HCT116 (cell line): ENCODE data around the gene IL17RD. TPM values are rescaled to one million over a fixed set of nuclear protein-coding genes. Genes with fewer than 3 reads are reported as not detected.
A peak's percentile ranks its signal among the peaks of the same experiment; 100 is the strongest.

Experiments
- ATAC-seq: fragments of 200-7000 bp; cut with Tn5 transposase; 2 replicates; pipeline ENCODE4 v1.9.1; 2020; ENCODE audit warnings: mild to moderate bottlenecking, moderate library complexity
- BruUV-seq: library from RNA; stranded (reverse); fragments of 400-500 nt; replicated peaks from 2 replicates; lab custom pipeline; 2021; lab: Mats Ljungman, UMichigan
- CTCF ChIA-PET: fragments of 300-600 bp; sonication (Branson Sonifier 250); formaldehyde crosslinking; loops from one replicate; lab custom pipeline; 2021; ENCODE audit warnings: antibody characterized with exemption; lab: Charles Lee
- POLR2A ChIA-PET: fragments of 300-600, 350-600 bp; sonication (Branson Sonifier 250); formaldehyde crosslinking; loops from one replicate; lab custom pipeline; 2021; ENCODE audit warnings: antibody characterized with exemption; lab: Charles Lee
- RAD21 ChIA-PET, 2 experiments: fragments of 300-600 bp; sonication (Branson Sonifier 250); formaldehyde crosslinking; loops; one replicate each; lab custom pipeline; 2023; ENCODE audit warnings: low total read pairs in 2 of 2; ENCODE audit not compliant: uncharacterized antibody in 2 of 2, unreplicated experiment in 2 of 2, low non-redundant PET in 1 of 2; lab: Charles Lee
- DNase-seq: peaks from one replicate; pipeline ENCODE4 v3.0.0-alpha.2; 2010; ENCODE audit warnings: low read depth, low spot score
- H2AFZ ChIP-seq: fragments of 200-600 bp; shearing (Covaris generic), sonication (generic); 2 replicates; pipeline ENCODE4 v1.6.1; 2017; ENCODE audit warnings: low read depth, mixed run types, mixed read lengths, antibody characterized with exemption, low read length; ENCODE audit not compliant: poor library complexity, severe bottlenecking
- H3K27ac ChIP-seq: 2 replicates; pipeline ENCODE4 v1.5.1; 2012; ENCODE audit warnings: low read depth, low read length
- H3K27me3 ChIP-seq: fragments of 200-600 bp; sonication (generic); 2 replicates; pipeline ENCODE4 v1.6.1; 2016; ENCODE audit warnings: mixed run types, low read length, mixed read lengths; ENCODE audit not compliant: insufficient read depth
- H3K36me3 ChIP-seq, 2 experiments: fragments of 200-500 bp in 1 of 2; fragments of 200-600 bp in 1 of 2; sonication (Bioruptor generic) in 1 of 2; sonication (generic) in 1 of 2; 2 replicates each; pipeline versions ENCODE4 v1.5.1 to v1.6.1; 2014 to 2016; ENCODE audit warnings: low read length in 2 of 2, inconsistent platforms in 1 of 2, mixed read lengths in 1 of 2, mixed run types in 1 of 2; ENCODE audit not compliant: insufficient read depth in 2 of 2, control insufficient read depth in 1 of 2
- H3K4me1 ChIP-seq, 2 experiments: fragments of 200-600 bp in 1 of 2; sonication (generic) in 1 of 2; 2 replicates each; pipeline versions ENCODE4 v1.5.1 to v1.6.1; 2012 to 2017; ENCODE audit warnings: low read length in 2 of 2, inconsistent platforms in 1 of 2, mild to moderate bottlenecking in 1 of 2, mixed read lengths in 1 of 2, mixed run types in 1 of 2, moderate library complexity in 1 of 2; ENCODE audit not compliant: insufficient read depth in 2 of 2, control insufficient read depth in 1 of 2
- H3K4me2 ChIP-seq: fragments of 200-600 bp; sonication (generic); 2 replicates; pipeline ENCODE4 v1.6.1; 2017; ENCODE audit warnings: mixed run types, low read length, mixed read lengths
- H3K4me3 ChIP-seq, 2 experiments: fragments of 200-600 bp in 1 of 2; sonication (generic) in 1 of 2; replicated peaks in 1 of 2; 2 replicates each; pipeline ENCODE4 v1.5.1; 2011 to 2016; ENCODE audit warnings: low read length in 2 of 2, control low read depth in 1 of 2, low read depth in 1 of 2, mild to moderate bottlenecking in 1 of 2, mixed read lengths in 1 of 2, mixed run types in 1 of 2
- H3K79me2 ChIP-seq: fragments of 200-600 bp; sonication (generic); 2 replicates; pipeline ENCODE4 v1.6.1; 2017; ENCODE audit warnings: mild to moderate bottlenecking, mixed run types, low read length, moderate library complexity, mixed read lengths; ENCODE audit not compliant: insufficient read depth
- H3K9ac ChIP-seq: fragments of 200-600 bp; sonication (generic); 2 replicates; pipeline ENCODE4 v1.6.1; 2016; ENCODE audit warnings: low read length, mixed read lengths
- H3K9me2 ChIP-seq: fragments of 200-600 bp; sonication (generic), shearing (Covaris generic); 2 replicates; pipeline ENCODE4 v1.6.1; 2017; ENCODE audit warnings: mixed run types, mild to moderate bottlenecking, moderate library complexity; ENCODE audit not compliant: insufficient read depth
- H3K9me3 ChIP-seq, 2 experiments: fragments of 200-500 bp in 1 of 2; fragments of 200-600 bp in 1 of 2; sonication (Bioruptor generic) in 1 of 2; sonication (generic) in 1 of 2; 2 replicates each; pipeline ENCODE4 v1.6.1; 2014 to 2017; ENCODE audit warnings: low read length in 2 of 2, mixed read lengths in 2 of 2, inconsistent platforms in 1 of 2, low read depth in 1 of 2, mild to moderate bottlenecking in 1 of 2, mixed run types in 1 of 2, moderate library complexity in 1 of 2; ENCODE audit not compliant: control insufficient read depth in 1 of 2, insufficient read depth in 1 of 2
- H4K20me1 ChIP-seq: fragments of 200-600 bp; sonication (generic), shearing (Covaris generic); 2 replicates; pipeline ENCODE4 v1.6.1; 2017; ENCODE audit warnings: mixed run types, mild to moderate bottlenecking, moderate library complexity; ENCODE audit not compliant: insufficient read depth
- EZH2 ChIP-seq: fragments of 200-600 bp; sonication (generic); IDR thresholded peaks from 2 replicates; pipeline ENCODE4 v1.6.1; 2017; ENCODE audit warnings: antibody characterized with exemption, mixed run types
- FOSL1 ChIP-seq: IDR thresholded peaks from 2 replicates; pipeline ENCODE4 v1.6.1; 2012; ENCODE audit warnings: low read depth
- POLR2A ChIP-seq: IDR thresholded peaks from 2 replicates; pipeline ENCODE4 v1.7.0; 2011; ENCODE audit warnings: borderline replicate concordance; ENCODE audit not compliant: insufficient read depth, insufficient read length; ENCODE audit errors: extremely low read depth
- RAD21 ChIP-seq: IDR thresholded peaks from 2 replicates; pipeline ENCODE4 v1.6.1; 2012; ENCODE audit warnings: low read depth, mild to moderate bottlenecking
- SIN3A ChIP-seq: IDR thresholded peaks from 2 replicates; pipeline ENCODE4 v1.6.1; 2012; ENCODE audit warnings: low read depth
- ZFX ChIP-seq: fragments of 450-650 bp; IDR thresholded peaks from 2 replicates; pipeline ENCODE4 v1.6.1; 2017
- intact Hi-C: fragments of 100-400 bp; cut with micrococcal nuclease; formaldehyde crosslinking; loops from 2 replicates; pipeline ENCODE4 v1.10.0; 2022
- total RNA-seq: library from RNA; stranded (reverse); gene quantifications from one replicate; pipeline ENCODE4 v1.2.1, GENCODE V29; 2021; ENCODE audit not compliant: unreplicated experiment
- TF ChIP-seq, protein P1 (sequence below): IDR thresholded peaks from 2 replicates; pipeline ENCODE4 v1.6.1; 2011; ENCODE audit warnings: mild to moderate bottlenecking, low read length, moderate library complexity; ENCODE audit not compliant: insufficient replicate concordance; ENCODE audit errors: extremely low read depth
- TF ChIP-seq, protein P2 (sequence below), 3 experiments: fragments of 200-600 bp in 1 of 3; sonication (generic) in 1 of 3; IDR thresholded peaks in 2 of 3; conservative IDR thresholded peaks in 1 of 3; 2 replicates each; pipeline ENCODE4 v1.5.1; 2012 to 2017; ENCODE audit warnings: low read depth in 2 of 3, low read length in 2 of 3, antibody characterized with exemption in 1 of 3, borderline replicate concordance in 1 of 3, control low read depth in 1 of 3, mild to moderate bottlenecking in 1 of 3, mixed read lengths in 1 of 3, mixed run types in 1 of 3, moderate library complexity in 1 of 3; ENCODE audit not compliant: insufficient read depth in 1 of 3
- TF ChIP-seq, protein P3 (sequence below): IDR thresholded peaks from 2 replicates; pipeline ENCODE4 v1.6.1; 2012

The IL17RD gene
- total RNA-seq, 1 experiment from 2014 or later: 12.3 TPM

DNA sequence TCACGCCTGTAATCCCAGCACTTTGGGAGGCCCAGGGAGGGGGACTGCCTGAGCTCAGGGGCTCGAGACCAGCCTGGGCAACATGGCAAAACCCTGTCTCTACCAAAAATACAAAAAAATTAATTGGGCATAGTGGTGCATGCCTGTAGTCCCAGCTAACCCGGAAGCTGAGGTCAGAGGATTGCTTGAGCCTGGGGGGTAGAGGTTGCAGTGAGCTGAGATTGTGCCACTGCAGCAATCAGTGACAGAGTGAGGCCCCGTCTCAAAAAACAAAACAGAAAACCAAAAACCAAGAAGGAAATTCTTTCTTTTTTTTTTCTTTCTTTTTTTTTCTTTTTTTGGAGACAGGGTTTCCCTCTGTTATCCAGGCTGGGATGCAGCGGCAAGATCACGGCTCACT lies 101.2 kb downstream of the IL17RD start:
- H3K4me1 ChIP-seq: peaks cover 73 to 96% of the 10 kb centered on the region in 2 experiments
- H3K79me2 ChIP-seq: peaks cover 43% of the 10 kb centered on the region
- BruUV-seq: no TSS peak

More for the DNA sequence above, 101.2 kb downstream of the IL17RD start:
- ATAC-seq: no peak
- TF ChIP-seq POLR2A (no peak), SIN3A (no peak), FOSL1 (no peak), EZH2 (no peak), RAD21 (no peak), ZFX (no peak)
- TF ChIP-seq, protein P1, sequence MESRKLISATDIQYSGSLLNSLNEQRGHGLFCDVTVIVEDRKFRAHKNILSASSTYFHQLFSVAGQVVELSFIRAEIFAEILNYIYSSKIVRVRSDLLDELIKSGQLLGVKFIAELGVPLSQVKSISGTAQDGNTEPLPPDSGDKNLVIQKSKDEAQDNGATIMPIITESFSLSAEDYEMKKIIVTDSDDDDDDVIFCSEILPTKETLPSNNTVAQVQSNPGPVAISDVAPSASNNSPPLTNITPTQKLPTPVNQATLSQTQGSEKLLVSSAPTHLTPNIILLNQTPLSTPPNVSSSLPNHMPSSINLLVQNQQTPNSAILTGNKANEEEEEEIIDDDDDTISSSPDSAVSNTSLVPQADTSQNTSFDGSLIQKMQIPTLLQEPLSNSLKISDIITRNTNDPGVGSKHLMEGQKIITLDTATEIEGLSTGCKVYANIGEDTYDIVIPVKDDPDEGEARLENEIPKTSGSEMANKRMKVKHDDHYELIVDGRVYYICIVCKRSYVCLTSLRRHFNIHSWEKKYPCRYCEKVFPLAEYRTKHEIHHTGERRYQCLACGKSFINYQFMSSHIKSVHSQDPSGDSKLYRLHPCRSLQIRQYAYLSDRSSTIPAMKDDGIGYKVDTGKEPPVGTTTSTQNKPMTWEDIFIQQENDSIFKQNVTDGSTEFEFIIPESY: no peak
- TF ChIP-seq, protein P2, sequence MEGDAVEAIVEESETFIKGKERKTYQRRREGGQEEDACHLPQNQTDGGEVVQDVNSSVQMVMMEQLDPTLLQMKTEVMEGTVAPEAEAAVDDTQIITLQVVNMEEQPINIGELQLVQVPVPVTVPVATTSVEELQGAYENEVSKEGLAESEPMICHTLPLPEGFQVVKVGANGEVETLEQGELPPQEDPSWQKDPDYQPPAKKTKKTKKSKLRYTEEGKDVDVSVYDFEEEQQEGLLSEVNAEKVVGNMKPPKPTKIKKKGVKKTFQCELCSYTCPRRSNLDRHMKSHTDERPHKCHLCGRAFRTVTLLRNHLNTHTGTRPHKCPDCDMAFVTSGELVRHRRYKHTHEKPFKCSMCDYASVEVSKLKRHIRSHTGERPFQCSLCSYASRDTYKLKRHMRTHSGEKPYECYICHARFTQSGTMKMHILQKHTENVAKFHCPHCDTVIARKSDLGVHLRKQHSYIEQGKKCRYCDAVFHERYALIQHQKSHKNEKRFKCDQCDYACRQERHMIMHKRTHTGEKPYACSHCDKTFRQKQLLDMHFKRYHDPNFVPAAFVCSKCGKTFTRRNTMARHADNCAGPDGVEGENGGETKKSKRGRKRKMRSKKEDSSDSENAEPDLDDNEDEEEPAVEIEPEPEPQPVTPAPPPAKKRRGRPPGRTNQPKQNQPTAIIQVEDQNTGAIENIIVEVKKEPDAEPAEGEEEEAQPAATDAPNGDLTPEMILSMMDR (IDR thresholded peaks at IDR 0.05 in 2 of 3, conservative IDR thresholded peaks at IDR 0.05 in 1 of 3; ENCODE audit: borderline replicate concordance in 1 of 3, insufficient read depth in 1 of 3, low read depth in 2 of 3, low read length in 2 of 3): no peak
- TF ChIP-seq, protein P3, sequence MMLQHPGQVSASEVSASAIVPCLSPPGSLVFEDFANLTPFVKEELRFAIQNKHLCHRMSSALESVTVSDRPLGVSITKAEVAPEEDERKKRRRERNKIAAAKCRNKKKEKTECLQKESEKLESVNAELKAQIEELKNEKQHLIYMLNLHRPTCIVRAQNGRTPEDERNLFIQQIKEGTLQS: no peak
- TF ChIP-seq, all 23 proteins: peak for 0
- 0 out of 2 replicates have a peak overlapping the region, but pooled peaks have one; percentile 20 for H3K4me2 ChIP-seq
- no peak overlapping the region for H2AFZ ChIP-seq
- no peak overlapping the region for H3K9ac ChIP-seq
- no peak overlapping the region for H3K27ac ChIP-seq
- CTCF ChIA-PET: no interaction called here
- H3K4me3 ChIP-seq: no peak overlapping the region
- POLR2A ChIA-PET: no interaction called here
- no peaks in the 10 kb centered on the region for H3K9me2 ChIP-seq
- no peaks in the 10 kb centered on the region for H3K27me3 ChIP-seq
- H4K20me1 ChIP-seq: no peaks in the 10 kb centered on the region
- no peak for DNase-seq
- RAD21 ChIA-PET: no interaction called here
- no peaks in the 10 kb centered on the region for H3K36me3 ChIP-seq
- no peaks in the 10 kb centered on the region for H3K9me3 ChIP-seq
- intact Hi-C loops: no loop called here
